HG03565 (cell line): ENCODE measurements around the gene C1orf35.

Experiments
- ATAC-seq: cut with Tn5 transposase; IDR thresholded peaks from one replicate; pipeline ENCODE4 v1.9.1; 2021; ENCODE audit warnings: mild to moderate bottlenecking, moderate library complexity; ENCODE audit not compliant: unreplicated experiment

The C1orf35 gene

DNA sequence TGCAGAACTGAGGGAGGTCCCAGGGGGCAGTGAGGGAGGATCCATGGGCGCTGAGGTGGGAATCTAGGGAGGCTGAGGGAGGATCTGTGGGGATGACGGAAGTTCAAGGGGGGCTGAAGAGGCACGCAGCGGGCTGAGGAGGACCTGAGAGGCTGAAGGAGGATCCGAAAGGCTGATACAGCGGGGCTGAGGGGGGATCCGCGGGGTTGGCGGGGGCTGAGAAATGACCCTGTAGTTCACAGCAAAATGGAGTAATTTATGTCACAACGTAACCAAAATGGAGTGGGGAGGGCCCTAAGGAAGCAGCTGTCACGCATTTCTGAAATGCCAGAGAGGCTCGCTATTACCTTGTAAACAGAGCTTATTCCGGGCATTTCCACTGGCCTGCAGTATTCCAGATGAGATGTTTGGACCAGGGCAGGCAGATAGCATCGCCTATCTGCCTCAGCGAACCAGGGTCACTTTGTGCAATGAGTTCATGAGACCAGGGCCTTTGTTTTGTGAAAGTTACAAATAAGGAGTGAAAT lies 6.9 kb upstream of the C1orf35 start:
- no peak for ATAC-seq

DNA sequence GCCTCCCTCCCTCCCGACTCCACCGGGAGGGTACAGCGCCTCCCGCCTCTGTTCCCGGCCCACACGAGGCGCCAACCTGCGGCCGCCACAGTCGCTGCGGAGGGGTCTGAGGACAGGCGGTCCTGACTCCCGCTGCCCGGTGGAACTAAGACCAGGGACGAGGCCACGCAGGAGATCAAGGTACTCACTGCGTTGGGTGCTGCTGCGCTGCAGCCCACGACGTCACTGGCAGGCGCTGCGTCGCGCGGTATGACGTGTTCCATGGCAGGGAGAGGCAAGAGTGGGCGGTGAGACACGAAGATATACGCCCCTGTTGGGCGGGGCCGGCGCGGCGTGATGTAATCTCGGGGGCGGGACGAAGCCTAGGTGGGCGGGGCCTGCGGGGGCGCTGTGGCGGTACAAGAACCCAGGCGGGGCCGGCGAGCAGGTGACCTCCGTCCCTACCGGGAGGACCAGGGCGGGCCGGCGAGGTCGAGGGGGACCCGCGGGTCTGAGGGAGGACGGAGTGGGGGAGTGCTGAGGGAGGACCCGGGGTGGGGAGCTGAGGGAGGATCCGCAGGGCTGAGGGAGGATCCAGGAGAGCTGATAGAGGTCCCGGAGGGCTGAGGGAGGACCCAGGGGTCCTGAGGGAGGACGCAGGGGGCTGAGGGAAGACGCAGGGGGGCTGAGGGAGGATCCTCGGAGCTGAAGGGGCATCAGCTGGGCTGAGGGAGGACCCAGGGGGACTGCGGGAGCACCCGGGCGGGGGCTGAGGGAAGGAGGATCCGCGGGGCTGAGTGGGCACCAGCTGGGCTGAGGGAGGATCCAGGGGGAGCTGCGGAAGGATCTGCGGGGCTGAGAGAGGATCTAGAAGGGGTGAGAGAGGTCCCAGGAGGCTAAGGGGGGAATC lies 6.2 kb upstream of the C1orf35 start, which contains the start of gene MRPL55:
TSS of gene MRPL55 (minus strand) at position 227 of the 889 bp plus-strand sequence. CDS start 1,039 bp downstream, outside the sequence.
- ATAC-seq = peak; percentile 92

DNA sequence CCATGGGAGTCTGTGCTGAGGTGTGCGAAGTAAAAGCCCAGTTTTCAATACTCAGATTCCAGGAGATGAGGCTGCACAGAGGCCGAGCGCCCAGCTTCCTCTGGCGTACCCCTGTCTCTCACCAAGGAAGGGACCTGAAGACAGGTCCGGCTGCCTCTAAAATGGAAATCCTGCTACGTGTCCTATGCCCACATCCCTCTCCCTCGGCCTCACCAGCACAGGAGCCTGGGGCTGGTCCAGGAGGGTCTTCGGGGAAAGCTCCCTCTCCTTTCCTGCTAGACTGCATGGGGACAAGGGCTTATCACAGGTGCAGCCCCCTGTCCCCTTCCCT lies 5.6 kb upstream of the C1orf35 start:
- no peak for ATAC-seq

DNA sequence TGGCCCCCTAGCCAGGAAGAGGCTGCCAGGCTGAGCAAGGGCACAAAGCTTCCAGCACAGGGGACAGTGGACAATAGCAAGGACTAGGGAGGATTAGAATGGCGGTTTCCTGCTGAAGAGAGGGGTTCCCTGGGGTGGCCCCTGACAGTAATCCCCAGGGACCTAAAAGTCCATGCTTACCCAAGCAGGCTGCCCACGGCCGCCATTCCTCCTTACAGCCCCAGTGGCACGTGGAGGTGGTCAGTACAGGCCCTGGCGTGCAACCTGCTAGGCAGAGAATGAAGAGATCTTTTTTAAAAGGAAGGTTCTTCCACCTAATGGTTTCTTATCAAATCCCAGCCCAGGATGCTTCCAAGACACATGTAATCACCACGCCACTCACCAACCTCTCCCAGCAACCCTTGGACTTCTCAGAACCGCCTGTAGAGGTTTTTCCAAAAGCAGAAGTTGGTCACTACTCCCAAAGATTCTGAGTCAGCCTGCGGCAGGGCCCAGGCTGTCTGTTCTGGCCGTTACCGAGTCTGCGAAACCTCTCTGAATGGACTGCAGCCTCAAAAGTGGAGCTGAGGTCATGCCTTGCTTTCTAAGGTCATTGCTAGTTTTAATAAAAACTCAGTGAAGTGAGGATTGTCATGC lies 5.0 kb upstream of the C1orf35 start:
- no peak for ATAC-seq

DNA sequence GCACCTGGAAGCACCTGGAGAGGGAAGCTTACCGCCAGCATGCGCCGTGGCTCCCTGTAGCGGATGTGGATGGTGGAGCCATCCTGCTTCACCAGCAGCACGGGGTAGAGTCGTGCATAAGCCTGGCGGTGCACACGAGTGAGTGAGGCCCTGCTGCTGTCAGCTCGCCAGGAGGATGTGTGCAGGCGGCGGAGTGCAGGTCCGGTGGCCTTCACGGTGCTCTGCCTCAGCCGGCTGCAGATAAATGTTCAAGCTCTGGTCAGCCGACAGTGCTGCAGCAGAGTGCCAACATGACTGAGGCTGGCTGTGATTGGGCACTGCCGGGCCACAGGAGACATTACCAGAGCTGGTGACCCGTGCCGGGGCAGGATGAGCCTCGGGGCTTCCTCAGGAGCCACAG lies 4.5 kb upstream of the C1orf35 start:
- ATAC-seq = no peak

DNA sequence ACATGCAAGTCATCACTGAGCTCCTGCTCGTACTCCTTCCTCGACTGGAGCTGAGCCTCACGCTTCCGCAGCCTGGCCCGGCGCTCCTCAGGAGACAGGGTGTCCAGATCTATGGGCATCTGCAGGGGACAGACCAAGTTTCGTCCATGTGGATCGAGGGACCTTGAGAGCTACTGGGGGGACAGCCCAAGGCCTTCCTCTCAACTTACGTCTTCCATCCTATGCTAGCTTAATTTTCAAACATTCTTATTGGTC lies 3.6 kb upstream of the C1orf35 start:
- ATAC-seq = no peak

DNA sequence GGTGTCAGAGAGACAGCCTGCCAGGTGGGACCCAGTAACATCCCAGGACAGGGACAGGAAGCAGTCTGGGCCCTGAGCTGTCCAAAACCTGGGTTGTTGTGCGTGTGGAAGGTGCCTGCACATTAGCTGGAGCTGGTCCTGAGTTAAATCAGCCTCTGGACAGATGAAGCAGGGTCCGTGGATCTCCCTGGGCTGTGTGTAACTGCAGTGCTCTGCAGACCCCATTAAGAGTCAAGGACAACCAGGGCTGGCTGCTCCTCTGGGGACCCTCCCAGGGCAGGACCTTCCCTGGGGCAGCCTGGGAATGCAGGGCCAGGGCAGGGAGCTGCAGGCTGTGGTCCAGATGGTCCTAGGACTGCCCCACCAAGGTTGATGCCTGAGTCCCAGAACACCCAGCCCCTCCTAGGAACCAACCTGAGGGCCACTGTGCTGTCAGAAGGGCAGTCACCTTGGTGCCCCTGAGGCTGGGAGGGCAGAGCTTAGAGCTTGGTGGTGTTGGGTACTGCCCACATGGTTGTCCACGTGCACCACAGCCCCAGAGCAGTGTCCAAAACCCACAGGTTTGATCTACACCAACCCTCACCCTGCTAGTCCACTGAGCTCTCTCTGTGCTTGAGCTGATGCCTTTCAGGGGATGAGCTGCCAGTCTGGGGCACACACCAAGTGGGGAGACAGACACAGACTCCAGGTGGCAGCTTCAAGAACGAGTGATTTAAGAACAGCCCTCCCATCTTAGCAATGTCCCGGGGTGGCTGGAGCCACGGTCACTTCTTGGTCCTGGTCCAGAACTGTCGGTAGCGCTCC lies 3.1 kb upstream of the C1orf35 start:
- ATAC-seq = no peak

DNA sequence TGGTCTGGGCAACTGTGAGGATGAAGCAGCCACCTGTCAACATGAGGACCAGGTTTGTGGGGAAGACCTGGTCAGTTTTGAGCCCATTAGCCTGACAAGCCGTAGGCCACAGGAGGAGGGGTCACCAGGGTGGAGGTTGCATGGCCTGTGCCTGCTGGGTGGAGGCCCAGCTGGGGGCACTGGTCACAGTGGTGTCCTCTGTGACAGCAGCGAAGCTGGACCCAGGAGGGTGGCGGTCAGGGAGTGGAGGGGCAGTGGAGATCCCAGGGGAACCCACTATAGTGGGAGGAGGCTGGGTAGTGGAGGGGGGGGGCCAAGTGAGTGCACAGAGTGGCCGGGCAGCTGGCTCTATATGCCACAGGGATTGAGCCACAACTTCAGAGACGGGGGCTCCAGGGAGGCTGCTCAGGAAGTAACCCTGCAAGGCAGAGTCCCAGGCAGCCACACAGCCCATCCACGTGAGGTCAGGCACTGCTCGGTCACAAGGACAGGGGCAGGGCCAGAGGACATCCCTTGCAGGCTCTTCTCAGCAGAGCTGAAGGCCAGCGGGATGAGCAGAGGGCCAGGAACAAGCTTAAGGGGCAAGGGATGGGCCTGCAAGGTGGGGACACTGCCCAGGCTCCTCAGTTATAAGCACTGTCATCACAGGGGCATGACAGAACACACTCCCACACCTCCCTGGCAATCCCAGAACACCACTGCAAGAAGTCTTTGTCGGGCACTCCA lies 2.3 kb upstream of the C1orf35 start:
- ATAC-seq = no peak

DNA sequence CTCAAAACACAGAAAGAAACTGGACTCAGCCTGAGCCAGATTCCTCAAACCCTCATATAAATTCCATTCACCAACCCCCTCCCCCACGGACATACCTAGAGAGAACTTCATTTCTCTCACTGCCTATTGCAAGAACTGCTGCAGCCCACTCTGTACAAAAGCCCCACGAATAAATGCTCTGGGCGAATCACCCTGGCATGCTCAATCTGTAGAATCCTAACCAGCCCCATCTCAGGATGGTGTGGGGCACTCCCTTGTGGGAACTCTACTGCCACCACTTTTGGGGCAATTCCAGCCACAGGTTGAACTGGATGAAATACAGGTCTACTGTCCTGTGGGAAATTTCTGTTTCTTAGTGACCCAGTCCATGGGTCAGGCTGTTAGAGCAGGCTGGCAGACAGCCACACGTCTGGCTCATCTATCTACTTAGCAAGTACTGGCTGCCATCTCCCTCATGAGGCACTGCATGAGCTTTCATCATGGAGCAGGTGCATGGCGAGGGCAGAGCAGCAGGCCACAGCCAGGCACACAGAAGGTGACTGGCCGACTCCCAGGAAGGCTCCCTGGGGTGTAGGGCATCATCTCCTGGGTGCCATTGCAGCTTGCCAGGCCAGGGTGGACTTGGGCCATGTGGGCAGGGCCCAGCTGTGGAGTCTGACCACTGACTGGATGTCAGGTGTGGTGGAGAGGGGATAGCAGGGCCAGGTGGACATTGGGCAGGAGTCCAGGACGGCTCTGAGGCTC lies 1.6 kb upstream of the C1orf35 start:
- ATAC-seq = no peak

DNA sequence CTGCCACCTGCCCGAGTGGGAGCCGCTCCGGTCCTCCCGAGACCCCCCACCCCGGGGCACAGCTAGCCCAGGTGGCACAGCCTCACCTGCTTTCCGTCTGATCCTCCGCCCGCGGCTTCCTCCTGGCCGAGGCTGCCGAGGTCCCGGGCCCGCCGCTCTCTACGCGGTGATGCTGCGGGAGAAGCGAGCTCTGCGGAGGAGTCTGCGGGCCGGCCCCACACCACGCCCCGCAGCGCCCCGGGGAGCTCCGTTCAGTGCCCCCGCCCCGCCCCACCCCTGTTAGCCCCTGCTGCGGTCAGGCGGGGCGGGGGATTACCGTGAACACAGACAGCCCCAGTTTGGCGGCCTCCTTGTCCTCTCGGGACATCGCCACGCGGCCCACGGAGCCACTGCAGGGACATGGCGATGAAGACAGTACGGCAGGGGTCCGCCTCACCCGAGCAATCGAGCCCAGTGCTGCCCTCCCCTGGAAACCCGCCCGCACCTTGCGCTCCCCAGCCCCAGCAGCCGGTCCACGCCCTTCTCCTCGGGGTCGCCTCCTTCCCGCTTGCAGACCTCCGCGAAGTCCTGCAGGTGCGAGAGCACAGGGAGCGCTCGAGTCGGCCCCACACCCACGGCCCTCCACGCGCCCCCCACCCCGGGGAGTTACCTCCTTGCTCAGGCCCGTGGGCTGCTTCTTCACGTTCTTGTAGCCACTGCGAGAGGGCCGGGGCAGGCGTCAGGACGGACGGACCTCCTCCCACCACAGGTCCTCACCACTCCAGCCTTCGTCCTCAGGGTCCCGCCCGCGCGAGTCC lies 933 bp downstream of the C1orf35 start:
- ATAC-seq = no peak

DNA sequence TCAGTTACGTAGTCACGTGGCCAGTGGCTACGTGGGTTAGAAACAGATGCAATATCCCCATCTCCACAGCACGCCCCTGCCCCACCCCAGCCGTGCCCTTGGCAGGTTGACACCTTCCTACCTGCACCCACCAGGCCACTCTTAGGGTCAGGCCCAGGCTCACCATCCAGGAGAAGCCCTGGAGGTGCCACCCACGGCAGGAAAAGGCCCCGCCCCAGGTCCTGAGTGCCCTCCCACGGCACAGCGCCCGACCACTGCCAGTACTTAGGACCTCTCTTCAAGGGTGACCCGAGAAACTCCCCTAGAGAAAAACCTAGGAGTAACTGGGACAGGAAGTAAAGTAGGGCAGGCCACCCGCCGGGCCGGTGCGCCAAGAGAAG lies 1.5 kb downstream of the C1orf35 start:
- ATAC-seq = no peak

DNA sequence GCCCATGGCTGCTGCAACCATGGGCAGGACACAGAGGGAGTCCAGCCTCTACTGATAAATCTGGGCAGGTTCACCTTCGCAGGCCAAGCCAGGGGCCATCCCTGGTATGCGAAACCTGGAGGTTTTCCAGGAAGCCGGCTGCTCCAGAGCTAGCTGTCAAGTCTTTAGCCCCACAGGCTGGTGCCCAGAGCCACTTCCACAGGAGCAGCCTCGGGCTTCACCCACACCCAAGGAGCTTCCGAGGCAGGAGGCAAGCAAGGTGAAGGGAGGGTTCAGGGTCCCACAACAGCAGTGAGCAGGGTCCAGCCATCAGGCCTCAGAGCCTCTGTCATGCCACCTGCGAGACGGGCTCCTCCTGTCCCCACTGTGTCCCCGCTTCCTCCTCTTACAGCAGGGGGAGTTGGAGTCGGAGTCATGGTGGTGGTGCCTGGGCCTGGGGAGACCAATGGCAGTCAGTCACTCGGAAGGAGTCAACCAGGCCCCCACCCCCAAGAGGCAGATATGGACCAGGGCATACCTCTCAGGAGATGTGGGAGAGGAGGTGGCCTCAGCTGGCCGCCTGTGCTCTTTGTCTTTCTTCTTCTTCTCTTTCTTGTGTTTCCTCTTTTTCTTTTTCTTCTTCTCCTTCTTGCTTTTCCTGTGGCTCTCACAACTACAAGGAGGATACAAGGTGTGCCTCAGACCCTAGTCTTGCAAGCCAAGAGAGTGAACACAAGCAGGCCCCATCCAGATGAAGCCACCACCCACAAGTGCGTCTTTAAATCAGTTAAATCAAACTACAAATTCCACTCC lies 2.1 kb downstream of the C1orf35 start:
- no peak for ATAC-seq

DNA sequence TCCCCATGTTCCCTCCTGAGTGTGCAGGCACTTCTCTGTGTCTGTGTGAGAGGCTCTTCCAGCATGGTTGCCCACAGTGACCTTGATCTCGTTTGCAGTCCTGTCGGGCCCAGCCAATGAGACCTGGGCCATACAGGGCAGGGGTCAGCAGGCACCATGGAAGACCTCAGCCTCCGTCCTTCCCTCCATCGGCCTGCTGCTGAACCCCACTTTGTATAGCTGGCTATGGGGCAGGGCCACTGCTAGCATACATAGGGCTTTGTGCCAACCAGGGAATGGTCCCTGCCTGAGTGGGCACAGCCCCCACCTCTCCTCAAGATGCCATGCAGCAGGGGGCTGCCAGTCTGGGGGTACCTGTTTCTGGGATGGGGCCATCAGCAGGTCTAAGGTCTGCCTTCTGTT lies 3.8 kb downstream of the C1orf35 start:
- ATAC-seq = no peak

DNA sequence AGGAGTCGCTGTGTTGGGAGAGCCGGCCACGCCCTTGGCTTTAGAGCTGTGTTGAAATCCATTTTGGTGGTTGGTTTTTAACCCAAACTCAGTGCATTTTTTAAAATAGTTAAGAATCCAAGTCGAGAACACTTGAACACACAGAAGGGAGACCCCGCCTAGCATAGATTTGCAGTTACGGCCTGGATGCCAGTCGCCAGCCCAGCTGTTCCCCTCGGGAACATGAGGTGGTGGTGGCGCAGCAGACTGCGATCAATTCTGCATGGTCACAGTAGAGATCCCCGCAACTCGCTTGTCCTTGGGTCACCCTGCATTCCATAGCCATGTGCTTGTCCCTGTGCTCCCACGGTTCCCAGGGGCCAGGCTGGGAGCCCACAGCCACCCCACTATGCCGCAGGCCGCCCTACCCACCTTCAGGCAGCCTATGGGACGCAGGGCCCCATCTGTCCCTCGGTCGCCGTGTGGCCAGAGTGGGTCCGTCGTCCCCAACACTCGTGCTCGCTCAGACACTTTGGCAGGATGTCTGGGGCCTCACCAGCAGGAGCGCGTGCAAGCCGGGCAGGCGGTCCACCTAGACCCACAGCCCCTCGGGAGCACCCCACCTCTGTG lies 4.7 kb downstream of the C1orf35 start:
- no peak for ATAC-seq

DNA sequence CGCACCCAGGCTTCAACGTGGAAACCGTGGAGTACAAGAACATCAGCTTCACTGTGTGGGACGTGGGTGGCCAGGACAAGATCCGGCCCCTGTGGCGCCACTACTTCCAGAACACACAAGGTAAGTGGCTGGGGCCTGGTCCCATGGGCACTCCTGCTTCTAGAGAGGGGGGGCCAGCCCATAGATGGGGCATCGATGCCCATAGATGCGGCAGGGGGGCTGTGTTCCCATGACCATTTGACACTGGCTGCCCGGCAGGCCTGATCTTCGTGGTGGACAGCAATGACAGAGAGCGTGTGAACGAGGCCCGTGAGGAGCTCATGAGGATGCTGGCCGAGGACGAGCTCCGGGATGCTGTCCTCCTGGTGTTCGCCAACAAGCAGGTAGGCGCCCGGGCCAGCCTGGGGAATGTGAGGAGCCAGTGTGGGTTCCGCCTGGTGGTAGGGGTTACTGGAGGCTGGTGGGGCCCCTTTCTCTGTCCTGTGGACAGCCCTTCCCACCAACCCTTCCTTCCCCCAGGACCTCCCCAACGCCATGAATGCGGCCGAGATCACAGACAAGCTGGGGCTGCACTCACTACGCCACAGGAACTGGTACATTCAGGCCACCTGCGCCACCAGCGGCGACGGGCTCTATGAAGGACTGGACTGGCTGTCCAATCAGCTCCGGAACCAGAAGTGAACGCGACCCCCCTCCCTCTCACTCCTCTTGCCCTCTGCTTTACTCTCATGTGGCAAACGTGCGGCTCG lies 5.6 kb downstream of the C1orf35 start:
- ATAC-seq = no peak

DNA sequence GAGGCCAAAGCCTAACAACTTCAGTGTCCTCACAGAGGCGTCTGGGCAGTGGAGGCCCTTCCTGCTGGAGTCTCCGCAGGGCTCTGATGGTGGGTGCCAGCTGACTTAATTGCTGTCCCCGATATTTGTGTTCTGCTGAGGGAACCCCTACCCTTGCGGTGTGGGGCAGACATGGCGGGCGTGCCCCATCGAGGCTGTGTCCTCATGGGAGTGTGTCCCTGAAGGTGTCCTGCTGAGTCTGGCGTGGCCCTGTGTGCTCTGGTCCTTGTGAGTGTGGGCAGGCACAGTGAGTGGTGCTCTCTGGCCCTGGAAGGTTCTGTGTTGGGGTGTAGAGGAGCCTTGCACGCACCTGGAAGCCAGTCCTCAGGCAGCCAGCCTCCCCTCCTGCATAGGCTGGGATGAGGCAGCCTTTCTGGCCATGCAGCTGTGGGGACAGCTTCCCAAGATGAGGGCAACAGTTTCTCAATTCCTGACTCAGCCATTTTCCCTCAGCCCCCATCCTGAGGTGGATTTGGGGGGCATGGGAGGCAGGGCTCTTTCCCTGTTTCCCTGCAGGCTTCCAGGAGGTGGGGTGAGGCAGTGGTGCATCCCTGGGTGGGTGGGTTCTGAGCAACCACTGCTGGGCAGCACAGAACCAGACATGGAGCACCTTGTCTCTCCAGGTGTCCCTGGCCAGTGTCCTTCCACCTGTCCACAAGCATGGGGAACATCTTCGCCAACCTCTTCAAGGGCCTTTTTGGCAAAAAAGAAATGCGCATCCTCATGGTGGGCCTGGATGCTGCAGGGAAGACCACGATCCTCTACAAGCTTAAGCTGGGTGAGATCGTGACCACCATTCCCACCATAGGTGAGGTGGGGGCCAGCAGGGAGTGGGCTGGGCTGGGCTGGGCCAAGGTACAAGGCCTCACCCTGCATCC lies 6.5 kb downstream of the C1orf35 start:
- no peak for ATAC-seq

DNA sequence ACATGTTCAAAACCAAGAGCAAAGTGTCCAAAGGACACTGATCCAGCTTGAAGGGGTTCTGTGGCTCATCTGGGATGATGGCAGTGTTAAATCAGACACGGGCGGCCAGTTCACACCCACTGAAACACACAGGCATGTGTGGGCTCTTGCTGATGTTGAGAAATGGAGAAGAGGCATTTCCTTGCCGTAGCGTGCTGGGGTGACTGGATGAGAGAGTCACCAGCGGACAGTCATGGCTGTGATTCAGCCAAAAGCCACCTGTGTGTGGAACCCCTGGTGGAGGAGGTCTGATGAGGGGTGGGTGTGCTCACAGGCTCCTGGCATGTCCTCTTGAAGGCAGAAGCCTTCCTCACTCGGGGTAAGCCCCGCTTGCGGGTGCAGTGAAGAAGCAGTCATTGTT lies 7.2 kb downstream of the C1orf35 start:
- no peak for ATAC-seq
